Fibroblast of lung (primary cell): Measurements from ENCODE around the gene RFK. TPM values are rescaled to one million over a fixed set of nuclear protein-coding genes. Genes with fewer than 3 reads are reported as not detected.
A peak's percentile ranks its signal among the peaks of the same experiment; 100 is the strongest.

Experiments
- DNase-seq, 2 donors: peaks; one replicate each; pipeline versions ENCODE4 v3.0.0 to v3.0.0-alpha.2; 2010; ENCODE audit warnings: low read depth in 2 of 2
- H2AFZ ChIP-seq: 2 replicates; pipeline ENCODE4 v1.5.1; 2012; ENCODE audit warnings: low read length, control low read depth, inconsistent platforms
- H3K27ac ChIP-seq: 2 replicates; pipeline ENCODE4 v1.5.1; 2011; ENCODE audit warnings: low read length, control low read depth; ENCODE audit not compliant: insufficient read depth
- H3K27me3 ChIP-seq: 2 replicates; pipeline ENCODE4 v1.5.1; 2011; ENCODE audit warnings: mild to moderate bottlenecking, low read length; ENCODE audit not compliant: control insufficient read depth, insufficient read depth
- H3K36me3 ChIP-seq: 2 replicates; pipeline ENCODE4 v1.5.1; 2011; ENCODE audit warnings: low read length; ENCODE audit not compliant: control insufficient read depth, insufficient read depth
- H3K4me1 ChIP-seq: 2 replicates; pipeline ENCODE4 v1.5.1; 2011; ENCODE audit warnings: low read length; ENCODE audit not compliant: control insufficient read depth, insufficient read depth; ENCODE audit errors: extremely low read depth
- H3K4me2 ChIP-seq: 2 replicates; pipeline ENCODE4 v1.5.1; 2011; ENCODE audit warnings: low read length, control low read depth; ENCODE audit not compliant: insufficient read depth; ENCODE audit errors: extremely low read depth
- H3K4me3 ChIP-seq, 4 experiments: fragments of 200-600 bp in 1 of 4; sonication (generic) in 1 of 4; replicated peaks in 1 of 4; 2 replicates each; pipeline ENCODE4 v1.5.1; 2011 to 2016; ENCODE audit warnings: low read length in 4 of 4, low read depth in 3 of 4, mild to moderate bottlenecking in 3 of 4, control low read depth in 2 of 4, inconsistent platforms in 1 of 4, mixed read lengths in 1 of 4; ENCODE audit not compliant: insufficient read depth in 1 of 4; ENCODE audit errors: control extremely low read depth in 1 of 4
- H3K79me2 ChIP-seq: 2 replicates; pipeline ENCODE4 v1.5.1; 2012; ENCODE audit warnings: mild to moderate bottlenecking, low read length, inconsistent platforms; ENCODE audit not compliant: control insufficient read depth, insufficient read depth
- H3K9ac ChIP-seq: 2 replicates; pipeline ENCODE4 v1.5.1; 2011; ENCODE audit warnings: mild to moderate bottlenecking, low read length, control low read depth; ENCODE audit not compliant: insufficient read depth
- H3K9me3 ChIP-seq: 2 replicates; pipeline ENCODE4 v1.5.1; 2012; ENCODE audit warnings: low read depth, low read length; ENCODE audit not compliant: control insufficient read depth, insufficient read depth
- H4K20me1 ChIP-seq: 2 replicates; pipeline ENCODE4 v1.5.1; 2011; ENCODE audit warnings: low read length; ENCODE audit not compliant: control insufficient read depth, insufficient read depth; ENCODE audit errors: extremely low read depth
- EZH2 ChIP-seq: IDR thresholded peaks from 2 replicates; pipeline ENCODE4 v1.5.1; 2012; ENCODE audit warnings: low read length, control low read depth, mild to moderate bottlenecking; ENCODE audit errors: missing control alignments
- polyA plus RNA-seq, 2 donors: library from polyadenylated mRNA; depleted of rRNA in 1 of 2; stranded (reverse) in 1 of 2; unstranded in 1 of 2; fragments of >200 nt; gene quantifications; 2 replicates each; pipeline ENCODE4 v1.2.1, GENCODE V29; 2011 to 2012; ENCODE audit warnings: missing spikeins in 1 of 2
- total RNA-seq: library from RNA; depleted of rRNA; stranded (reverse); fragments of >200 nt; gene quantifications from 2 replicates; pipeline ENCODE4 v1.2.1, GENCODE V29; 2014
- TF ChIP-seq, protein P1 (sequence below), 2 donors: IDR thresholded peaks in 1 of 2; conservative IDR thresholded peaks in 1 of 2; 1 replicate in 1 of 2; 2 replicates in 1 of 2; pipeline ENCODE4 v1.5.1; 2011 to 2012; ENCODE audit warnings: low read length in 2 of 2, control low read depth in 1 of 2, inconsistent platforms in 1 of 2, low read depth in 1 of 2, mild to moderate bottlenecking in 1 of 2

RFK gene
- total and polyA plus RNA-seq, 2 donors (not counting 1 experiment from before 2014, with no cell fraction given) = 22.8 to 27.5 TPM

GRCh38 chr9:76353280-76353679 is 40.9 kb downstream of the RFK start:
- Histone ChIP-seq H3K27ac (no peak overlapping the region), H4K20me1 (no peaks in the 10 kb centered on the region), H3K27me3 (peaks cover 7% of the 10 kb centered on the region), H3K4me1 (no peaks in the 10 kb centered on the region), H3K36me3 (no peaks in the 10 kb centered on the region), H3K9ac (no peak overlapping the region), H2AFZ (no peak overlapping the region), H3K9me3 (no peaks in the 10 kb centered on the region), H3K4me3 (no peak overlapping the region), H3K79me2 (no peaks in the 10 kb centered on the region), H3K4me2 (no peak overlapping the region)
- peak in 1 of 2 donors; percentile 61 for DNase-seq
- TF ChIP-seq, protein P1, sequence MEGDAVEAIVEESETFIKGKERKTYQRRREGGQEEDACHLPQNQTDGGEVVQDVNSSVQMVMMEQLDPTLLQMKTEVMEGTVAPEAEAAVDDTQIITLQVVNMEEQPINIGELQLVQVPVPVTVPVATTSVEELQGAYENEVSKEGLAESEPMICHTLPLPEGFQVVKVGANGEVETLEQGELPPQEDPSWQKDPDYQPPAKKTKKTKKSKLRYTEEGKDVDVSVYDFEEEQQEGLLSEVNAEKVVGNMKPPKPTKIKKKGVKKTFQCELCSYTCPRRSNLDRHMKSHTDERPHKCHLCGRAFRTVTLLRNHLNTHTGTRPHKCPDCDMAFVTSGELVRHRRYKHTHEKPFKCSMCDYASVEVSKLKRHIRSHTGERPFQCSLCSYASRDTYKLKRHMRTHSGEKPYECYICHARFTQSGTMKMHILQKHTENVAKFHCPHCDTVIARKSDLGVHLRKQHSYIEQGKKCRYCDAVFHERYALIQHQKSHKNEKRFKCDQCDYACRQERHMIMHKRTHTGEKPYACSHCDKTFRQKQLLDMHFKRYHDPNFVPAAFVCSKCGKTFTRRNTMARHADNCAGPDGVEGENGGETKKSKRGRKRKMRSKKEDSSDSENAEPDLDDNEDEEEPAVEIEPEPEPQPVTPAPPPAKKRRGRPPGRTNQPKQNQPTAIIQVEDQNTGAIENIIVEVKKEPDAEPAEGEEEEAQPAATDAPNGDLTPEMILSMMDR (conservative IDR thresholded peaks at IDR 0.05 in 1 of 2, IDR thresholded peaks at IDR 0.05 in 1 of 2; ENCODE audit: low read depth in 1 of 2, low read length in 2 of 2) = no peak
- no peak for TF ChIP-seq EZH2

- no peak overlapping the region for H3K27ac ChIP-seq
- no peak overlapping the region for H3K4me2 ChIP-seq
- no peak for DNase-seq
- H3K36me3 ChIP-seq = no peaks in the 10 kb centered on the region
- no peaks in the 10 kb centered on the region for H3K79me2 ChIP-seq
- no peak overlapping the region for H2AFZ ChIP-seq
- no peaks in the 10 kb centered on the region for H3K4me1 ChIP-seq
- TF ChIP-seq EZH2 = no peak
- TF ChIP-seq, protein P1 (conservative IDR thresholded peaks at IDR 0.05 in 1 of 2, IDR thresholded peaks at IDR 0.05 in 1 of 2; ENCODE audit: low read depth in 1 of 2, low read length in 2 of 2) = no peak
- H3K27me3 ChIP-seq = peaks cover 7% of the 10 kb centered on the region
- no peaks in the 10 kb centered on the region for H3K9me3 ChIP-seq
- H3K4me3 ChIP-seq = no peak overlapping the region
- H3K9ac ChIP-seq = no peak overlapping the region
- no peaks in the 10 kb centered on the region for H4K20me1 ChIP-seq
Measured at GRCh38 chr9:76352026-76352620, 42.1 kb downstream of the RFK start.

- Histone ChIP-seq H4K20me1 (no peaks in the 10 kb centered on the region), H3K4me1 (no peaks in the 10 kb centered on the region), H3K9me3 (no peaks in the 10 kb centered on the region), H3K79me2 (no peaks in the 10 kb centered on the region), H3K9ac (no peak overlapping the region), H3K4me2 (no peak overlapping the region), H3K27me3 (peaks cover 7% of the 10 kb centered on the region), H3K36me3 (no peaks in the 10 kb centered on the region), H3K4me3 (no peak overlapping the region), H3K27ac (no peak overlapping the region), H2AFZ (no peak overlapping the region)
- DNase-seq = no peak
- TF ChIP-seq, protein P1 (conservative IDR thresholded peaks at IDR 0.05 in 1 of 2, IDR thresholded peaks at IDR 0.05 in 1 of 2; ENCODE audit: low read depth in 1 of 2, low read length in 2 of 2) = no peak
Measured at GRCh38 chr9:76351006-76351405, 43.2 kb downstream of the RFK start.
